ENCODE measurements around the gene SSTR4. TPM values are rescaled to one million over a fixed set of nuclear protein-coding genes. Genes with fewer than 3 reads are reported as not detected.
A peak's percentile ranks its signal among the peaks of the same experiment; 100 is the strongest.

The SSTR4 gene
- total and polyA plus RNA-seq, 4 donors = not detected

DNA sequence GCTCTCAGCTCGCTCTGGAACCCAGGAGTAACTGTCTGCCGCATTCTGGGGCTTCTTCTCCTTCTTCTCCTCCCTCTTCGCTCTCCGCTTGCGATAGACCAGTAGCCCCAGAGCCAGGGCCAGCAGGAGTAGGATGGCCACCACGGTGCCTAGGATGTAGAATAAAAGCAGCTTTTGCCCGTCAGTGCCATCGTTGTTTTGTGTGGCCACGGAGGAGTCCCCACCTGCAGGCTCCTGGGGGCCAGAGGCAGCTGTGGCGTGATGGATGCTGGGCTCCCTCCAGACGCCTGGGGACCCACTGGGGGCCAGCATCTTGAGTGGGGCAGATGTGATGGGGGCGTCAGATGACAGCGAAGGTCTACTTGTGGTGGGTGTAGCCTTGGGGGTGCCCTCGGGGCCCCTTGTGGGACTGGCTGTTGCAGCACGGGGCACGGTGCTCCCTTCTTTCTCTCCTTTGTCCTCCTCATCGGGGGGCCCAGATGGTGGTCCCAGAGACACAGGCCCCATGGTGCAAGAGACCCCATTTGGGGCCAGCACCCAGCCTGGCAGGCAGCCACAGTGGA is 49.3 kb downstream of the SSTR4 start:
- WGBS = 81% methylated on average over 17 of the region's 17 CpGs
- TF ChIP-seq SP1 (IDR thresholded peaks at IDR 0.05) = no peak
- TF ChIP-seq NR2F2 (IDR thresholded peaks at IDR 0.05) = no peak
- no peak for TF ChIP-seq ATF3 (IDR thresholded peaks at IDR 0.05)
- TF ChIP-seq FOXA2 (IDR thresholded peaks at IDR 0.05) = no peak
- TF ChIP-seq, protein P1, sequence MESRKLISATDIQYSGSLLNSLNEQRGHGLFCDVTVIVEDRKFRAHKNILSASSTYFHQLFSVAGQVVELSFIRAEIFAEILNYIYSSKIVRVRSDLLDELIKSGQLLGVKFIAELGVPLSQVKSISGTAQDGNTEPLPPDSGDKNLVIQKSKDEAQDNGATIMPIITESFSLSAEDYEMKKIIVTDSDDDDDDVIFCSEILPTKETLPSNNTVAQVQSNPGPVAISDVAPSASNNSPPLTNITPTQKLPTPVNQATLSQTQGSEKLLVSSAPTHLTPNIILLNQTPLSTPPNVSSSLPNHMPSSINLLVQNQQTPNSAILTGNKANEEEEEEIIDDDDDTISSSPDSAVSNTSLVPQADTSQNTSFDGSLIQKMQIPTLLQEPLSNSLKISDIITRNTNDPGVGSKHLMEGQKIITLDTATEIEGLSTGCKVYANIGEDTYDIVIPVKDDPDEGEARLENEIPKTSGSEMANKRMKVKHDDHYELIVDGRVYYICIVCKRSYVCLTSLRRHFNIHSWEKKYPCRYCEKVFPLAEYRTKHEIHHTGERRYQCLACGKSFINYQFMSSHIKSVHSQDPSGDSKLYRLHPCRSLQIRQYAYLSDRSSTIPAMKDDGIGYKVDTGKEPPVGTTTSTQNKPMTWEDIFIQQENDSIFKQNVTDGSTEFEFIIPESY (IDR thresholded peaks at IDR 0.05) = no peak
- TF ChIP-seq, protein P2, sequence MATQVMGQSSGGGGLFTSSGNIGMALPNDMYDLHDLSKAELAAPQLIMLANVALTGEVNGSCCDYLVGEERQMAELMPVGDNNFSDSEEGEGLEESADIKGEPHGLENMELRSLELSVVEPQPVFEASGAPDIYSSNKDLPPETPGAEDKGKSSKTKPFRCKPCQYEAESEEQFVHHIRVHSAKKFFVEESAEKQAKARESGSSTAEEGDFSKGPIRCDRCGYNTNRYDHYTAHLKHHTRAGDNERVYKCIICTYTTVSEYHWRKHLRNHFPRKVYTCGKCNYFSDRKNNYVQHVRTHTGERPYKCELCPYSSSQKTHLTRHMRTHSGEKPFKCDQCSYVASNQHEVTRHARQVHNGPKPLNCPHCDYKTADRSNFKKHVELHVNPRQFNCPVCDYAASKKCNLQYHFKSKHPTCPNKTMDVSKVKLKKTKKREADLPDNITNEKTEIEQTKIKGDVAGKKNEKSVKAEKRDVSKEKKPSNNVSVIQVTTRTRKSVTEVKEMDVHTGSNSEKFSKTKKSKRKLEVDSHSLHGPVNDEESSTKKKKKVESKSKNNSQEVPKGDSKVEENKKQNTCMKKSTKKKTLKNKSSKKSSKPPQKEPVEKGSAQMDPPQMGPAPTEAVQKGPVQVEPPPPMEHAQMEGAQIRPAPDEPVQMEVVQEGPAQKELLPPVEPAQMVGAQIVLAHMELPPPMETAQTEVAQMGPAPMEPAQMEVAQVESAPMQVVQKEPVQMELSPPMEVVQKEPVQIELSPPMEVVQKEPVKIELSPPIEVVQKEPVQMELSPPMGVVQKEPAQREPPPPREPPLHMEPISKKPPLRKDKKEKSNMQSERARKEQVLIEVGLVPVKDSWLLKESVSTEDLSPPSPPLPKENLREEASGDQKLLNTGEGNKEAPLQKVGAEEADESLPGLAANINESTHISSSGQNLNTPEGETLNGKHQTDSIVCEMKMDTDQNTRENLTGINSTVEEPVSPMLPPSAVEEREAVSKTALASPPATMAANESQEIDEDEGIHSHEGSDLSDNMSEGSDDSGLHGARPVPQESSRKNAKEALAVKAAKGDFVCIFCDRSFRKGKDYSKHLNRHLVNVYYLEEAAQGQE (IDR thresholded peaks at IDR 0.05) = no peak
- TF ChIP-seq FOXA1 (IDR thresholded peaks at IDR 0.05) = no peak
- no peak for TF ChIP-seq HNF4A (conservative IDR thresholded peaks at IDR 0.05)
- no peak for TF ChIP-seq TAF1 (conservative IDR thresholded peaks at IDR 0.05)
- TF ChIP-seq MAX (IDR thresholded peaks at IDR 0.05) = no peak
- TF ChIP-seq EGR1 (IDR thresholded peaks at IDR 0.05; ENCODE audit: low read depth in 2 of 2) = no peak
- TF ChIP-seq HNF4G (IDR thresholded peaks at IDR 0.05) = no peak
- TF ChIP-seq YY1 (IDR thresholded peaks at IDR 0.05) = no peak
- Histone ChIP-seq H3K36me3 (ENCODE audit: control insufficient read depth in 4 of 4, insufficient read depth in 3 of 4, low read depth in 1 of 4, low read length in 3 of 4) (no peaks in the 10 kb centered on the region), H3K9ac (ENCODE audit: low read depth in 1 of 2, low read length in 2 of 2) (peak overlapping the region in 1 of 2 donors; percentile 34), H3K27ac (ENCODE audit: low read depth in 1 of 2, low read length in 2 of 2) (peak overlapping the region; percentile 53 to 57), H3K27me3 (ENCODE audit: control insufficient read depth in 4 of 4, insufficient read depth in 4 of 4, low read length in 3 of 4) (no peaks in the 10 kb centered on the region), H3K4me3 (ENCODE audit: low read depth in 1 of 3, low read length in 3 of 3) (peak overlapping the region; percentile 21 to 34 (median 29)), H3K4me1 (ENCODE audit: control insufficient read depth in 4 of 4, insufficient read depth in 4 of 4, low read length in 3 of 4) (peaks cover 0 to 3% (median 0%) of the 10 kb centered on the region in 4 donors), H3K9me3 (ENCODE audit: control insufficient read depth in 4 of 4, low read length in 3 of 4) (no peaks in the 10 kb centered on the region)
- DNase-seq (ENCODE audit: low spot score) = no peak

- H3K27me3 ChIP-seq (ENCODE audit: control insufficient read depth in 4 of 4, insufficient read depth in 4 of 4, low read length in 3 of 4) = no peaks in the 10 kb centered on the region
- DNase-seq (ENCODE audit: low spot score) = no peak
- H3K9ac ChIP-seq (ENCODE audit: low read depth in 1 of 2, low read length in 2 of 2) = peak overlapping the region in 1 of 2 donors; percentile 34
- peak overlapping the region; percentile 53 to 57 for H3K27ac ChIP-seq (ENCODE audit: low read depth in 1 of 2, low read length in 2 of 2)
- no peaks in the 10 kb centered on the region for H3K9me3 ChIP-seq (ENCODE audit: control insufficient read depth in 4 of 4, low read length in 3 of 4)
- TF ChIP-seq, protein P1 (IDR thresholded peaks at IDR 0.05) = no peak
- no peak for TF ChIP-seq YY1 (IDR thresholded peaks at IDR 0.05)
- TF ChIP-seq MAX (IDR thresholded peaks at IDR 0.05) = no peak
- H3K4me1 ChIP-seq (ENCODE audit: control insufficient read depth in 4 of 4, insufficient read depth in 4 of 4, low read length in 3 of 4) = peaks cover 0 to 3% (median 0%) of the 10 kb centered on the region in 4 donors
- WGBS = 68% methylated on average over 24 of the region's 24 CpGs
- H3K36me3 ChIP-seq (ENCODE audit: control insufficient read depth in 4 of 4, insufficient read depth in 3 of 4, low read depth in 1 of 4, low read length in 3 of 4) = no peaks in the 10 kb centered on the region
- H3K4me3 ChIP-seq (ENCODE audit: low read depth in 1 of 3, low read length in 3 of 3) = peak overlapping the region; percentile 21 to 34 (median 29)
These were observed 49.8 kb downstream of the SSTR4 start for GRCh38 chr20:23084845-23085365.

Measured in liver (tissue), 9 donors.